NCI-H446 (cell line): ENCODE data around the gene SQSTM1.

Source experiments
- DNase-seq, 2 experiments: peaks; one replicate each; lab custom pipeline; 2025; lab: John Stamatoyannopoulos, UW

Gene SQSTM1

GRCh38 chr5:179874136-179874535 is 53.4 kb downstream of the SQSTM1 start:
- DNase-seq: no peak

GRCh38 chr5:179874536-179875292 is 54.0 kb downstream of the SQSTM1 start:
- no peak for DNase-seq

GRCh38 chr5:179875741-179876609 is 55.3 kb downstream of the SQSTM1 start:
- DNase-seq: no peak

- no peak for DNase-seq
These were observed 55.9 kb downstream of the SQSTM1 start for GRCh38 chr5:179876610-179876952.

- DNase-seq: no peak
These were observed 57.7 kb downstream of the SQSTM1 start for GRCh38 chr5:179878222-179879002.

- DNase-seq: no peak
These were observed 58.4 kb downstream of the SQSTM1 start for GRCh38 chr5:179879003-179879689.

- no peak for DNase-seq
These were observed 58.9 kb downstream of the SQSTM1 start for GRCh38 chr5:179879690-179880010.

GRCh38 chr5:179880066-179880650 is 59.5 kb downstream of the SQSTM1 start:
- DNase-seq: no peak

GRCh38 chr5:179880848-179881590 is 60.3 kb downstream of the SQSTM1 start:
- no peak for DNase-seq

- no peak for DNase-seq
These were observed 61.6 kb downstream of the SQSTM1 start for GRCh38 chr5:179882338-179882737.

- no peak for DNase-seq
These were observed 62.5 kb downstream of the SQSTM1 start for GRCh38 chr5:179883163-179883562.

- no peak for DNase-seq
These were observed 64.9 kb downstream of the SQSTM1 start for GRCh38 chr5:179885491-179886090.

GRCh38 chr5:179886190-179886911 is 65.6 kb downstream of the SQSTM1 start:
- no peak for DNase-seq

- DNase-seq: no peak
These were observed 66.4 kb downstream of the SQSTM1 start for GRCh38 chr5:179887095-179887494.
